Fibroblast of lung (primary cell): ENCODE measurements around the gene FGF4. TPM values are rescaled to one million over a fixed set of nuclear protein-coding genes. Genes with fewer than 3 reads are reported as not detected.

ENCODE experiments used
- DNase-seq, 2 donors: peaks; one replicate each; pipeline versions ENCODE4 v3.0.0 to v3.0.0-alpha.2; 2010; ENCODE audit warnings: low read depth in 2 of 2
- H2AFZ ChIP-seq: 2 replicates; pipeline ENCODE4 v1.5.1; 2012; ENCODE audit warnings: low read length, control low read depth, inconsistent platforms
- H3K27ac ChIP-seq: 2 replicates; pipeline ENCODE4 v1.5.1; 2011; ENCODE audit warnings: low read length, control low read depth; ENCODE audit not compliant: insufficient read depth
- H3K27me3 ChIP-seq: 2 replicates; pipeline ENCODE4 v1.5.1; 2011; ENCODE audit warnings: mild to moderate bottlenecking, low read length; ENCODE audit not compliant: control insufficient read depth, insufficient read depth
- H3K36me3 ChIP-seq: 2 replicates; pipeline ENCODE4 v1.5.1; 2011; ENCODE audit warnings: low read length; ENCODE audit not compliant: control insufficient read depth, insufficient read depth
- H3K4me1 ChIP-seq: 2 replicates; pipeline ENCODE4 v1.5.1; 2011; ENCODE audit warnings: low read length; ENCODE audit not compliant: control insufficient read depth, insufficient read depth; ENCODE audit errors: extremely low read depth
- H3K4me2 ChIP-seq: 2 replicates; pipeline ENCODE4 v1.5.1; 2011; ENCODE audit warnings: low read length, control low read depth; ENCODE audit not compliant: insufficient read depth; ENCODE audit errors: extremely low read depth
- H3K4me3 ChIP-seq, 4 experiments: fragments of 200-600 bp in 1 of 4; sonication (generic) in 1 of 4; replicated peaks in 1 of 4; 2 replicates each; pipeline ENCODE4 v1.5.1; 2011 to 2016; ENCODE audit warnings: low read length in 4 of 4, low read depth in 3 of 4, mild to moderate bottlenecking in 3 of 4, control low read depth in 2 of 4, inconsistent platforms in 1 of 4, mixed read lengths in 1 of 4; ENCODE audit not compliant: insufficient read depth in 1 of 4; ENCODE audit errors: control extremely low read depth in 1 of 4
- H3K79me2 ChIP-seq: 2 replicates; pipeline ENCODE4 v1.5.1; 2012; ENCODE audit warnings: mild to moderate bottlenecking, low read length, inconsistent platforms; ENCODE audit not compliant: control insufficient read depth, insufficient read depth
- H3K9ac ChIP-seq: 2 replicates; pipeline ENCODE4 v1.5.1; 2011; ENCODE audit warnings: mild to moderate bottlenecking, low read length, control low read depth; ENCODE audit not compliant: insufficient read depth
- H3K9me3 ChIP-seq: 2 replicates; pipeline ENCODE4 v1.5.1; 2012; ENCODE audit warnings: low read depth, low read length; ENCODE audit not compliant: control insufficient read depth, insufficient read depth
- H4K20me1 ChIP-seq: 2 replicates; pipeline ENCODE4 v1.5.1; 2011; ENCODE audit warnings: low read length; ENCODE audit not compliant: control insufficient read depth, insufficient read depth; ENCODE audit errors: extremely low read depth
- CTCF ChIP-seq, 2 donors: IDR thresholded peaks in 1 of 2; conservative IDR thresholded peaks in 1 of 2; 1 replicate in 1 of 2; 2 replicates in 1 of 2; pipeline ENCODE4 v1.5.1; 2011 to 2012; ENCODE audit warnings: low read length in 2 of 2, control low read depth in 1 of 2, inconsistent platforms in 1 of 2, low read depth in 1 of 2, mild to moderate bottlenecking in 1 of 2
- EZH2 ChIP-seq: IDR thresholded peaks from 2 replicates; pipeline ENCODE4 v1.5.1; 2012; ENCODE audit warnings: low read length, control low read depth, mild to moderate bottlenecking; ENCODE audit errors: missing control alignments
- polyA minus RNA-seq: library from RNA; depleted of rRNA, polyadenylated mRNA; stranded (reverse); fragments of >200 nt; gene quantifications from 2 replicates; pipeline ENCODE4 v1.2.3, GENCODE V29; 2011; ENCODE audit warnings: low replicate concordance
- polyA plus RNA-seq, 2 donors: library from polyadenylated mRNA; depleted of rRNA in 1 of 2; stranded (reverse) in 1 of 2; unstranded in 1 of 2; fragments of >200 nt; gene quantifications; 2 replicates each; pipeline ENCODE4 v1.2.1, GENCODE V29; 2011 to 2012; ENCODE audit warnings: missing spikeins in 1 of 2
- total RNA-seq: library from RNA; depleted of rRNA; stranded (reverse); fragments of >200 nt; gene quantifications from 2 replicates; pipeline ENCODE4 v1.2.1, GENCODE V29; 2014

The FGF4 gene
- not detected in 2 replicates for total RNA-seq
- polyA plus RNA-seq, result not detected in 2 replicates
- not detected in 2 replicates for polyA plus RNA-seq (2012)
- polyA minus RNA-seq, result not detected in 2 replicates

- Histone ChIP-seq H3K27ac (no peak within 1 kb of the TSS), H3K79me2 (no peaks in the 10 kb centered on the region), H2AFZ (no peak within 1 kb of the TSS), H3K27me3 (peaks cover 36% of the 10 kb centered on the region), H3K36me3 (no peaks in the 10 kb centered on the region), H4K20me1 (no peaks in the 10 kb centered on the region), H3K9me3 (no peaks in the 10 kb centered on the region), H3K4me2 (no peak within 1 kb of the TSS), H3K4me3 (no peak within 1 kb of the TSS), H3K4me1 (no peaks in the 10 kb centered on the region), H3K9ac (no peak within 1 kb of the TSS)
- DNase-seq, result no peak
- TF ChIP-seq EZH2 (no peak), CTCF (conservative IDR thresholded peaks at IDR 0.05 in 1 of 2, IDR thresholded peaks at IDR 0.05 in 1 of 2; ENCODE audit: low read depth in 1 of 2, low read length in 2 of 2) (no peak)
These were observed at the start of gene FGF4 for GRCh38 chr11:69775163-69775755. Gene FGF4 (minus strand): TSS chr11:69775341. CDS start chr11:69775084, 257 bp downstream.

GRCh38 chr11:69823641-69824265 is 48.6 kb upstream of the FGF4 start:
- H3K27me3 ChIP-seq, result peaks cover 15% of the 10 kb centered on the region
- H3K4me2 ChIP-seq, result no peak overlapping the region
- DNase-seq, result no peak
- no peak overlapping the region for H3K4me3 ChIP-seq
- H3K79me2 ChIP-seq, result no peaks in the 10 kb centered on the region
- no peak overlapping the region for H3K9ac ChIP-seq
- H4K20me1 ChIP-seq, result no peaks in the 10 kb centered on the region
- no peaks in the 10 kb centered on the region for H3K9me3 ChIP-seq
- H3K36me3 ChIP-seq, result no peaks in the 10 kb centered on the region
- no peak overlapping the region for H2AFZ ChIP-seq
- H3K4me1 ChIP-seq, result no peaks in the 10 kb centered on the region
- H3K27ac ChIP-seq, result no peak overlapping the region
- TF ChIP-seq CTCF (conservative IDR thresholded peaks at IDR 0.05 in 1 of 2, IDR thresholded peaks at IDR 0.05 in 1 of 2; ENCODE audit: low read depth in 1 of 2, low read length in 2 of 2), result no peak
- no peak for TF ChIP-seq EZH2

- Histone ChIP-seq H3K9ac (no peak overlapping the region), H3K79me2 (no peaks in the 10 kb centered on the region), H3K4me1 (no peaks in the 10 kb centered on the region), H3K4me2 (no peak overlapping the region), H3K4me3 (no peak overlapping the region), H4K20me1 (no peaks in the 10 kb centered on the region), H2AFZ (no peak overlapping the region), H3K9me3 (no peaks in the 10 kb centered on the region), H3K27ac (no peak overlapping the region), H3K36me3 (no peaks in the 10 kb centered on the region), H3K27me3 (peaks cover 21% of the 10 kb centered on the region)
- no peak for TF ChIP-seq CTCF (conservative IDR thresholded peaks at IDR 0.05 in 1 of 2, IDR thresholded peaks at IDR 0.05 in 1 of 2; ENCODE audit: low read depth in 1 of 2, low read length in 2 of 2)
- peak; percentile 31 for TF ChIP-seq EZH2
- no peak for DNase-seq
These were observed 47.7 kb upstream of the FGF4 start for GRCh38 chr11:69822676-69823494.
